ENCODE results near the gene ACYP2.

ACYP2 gene

DNA sequence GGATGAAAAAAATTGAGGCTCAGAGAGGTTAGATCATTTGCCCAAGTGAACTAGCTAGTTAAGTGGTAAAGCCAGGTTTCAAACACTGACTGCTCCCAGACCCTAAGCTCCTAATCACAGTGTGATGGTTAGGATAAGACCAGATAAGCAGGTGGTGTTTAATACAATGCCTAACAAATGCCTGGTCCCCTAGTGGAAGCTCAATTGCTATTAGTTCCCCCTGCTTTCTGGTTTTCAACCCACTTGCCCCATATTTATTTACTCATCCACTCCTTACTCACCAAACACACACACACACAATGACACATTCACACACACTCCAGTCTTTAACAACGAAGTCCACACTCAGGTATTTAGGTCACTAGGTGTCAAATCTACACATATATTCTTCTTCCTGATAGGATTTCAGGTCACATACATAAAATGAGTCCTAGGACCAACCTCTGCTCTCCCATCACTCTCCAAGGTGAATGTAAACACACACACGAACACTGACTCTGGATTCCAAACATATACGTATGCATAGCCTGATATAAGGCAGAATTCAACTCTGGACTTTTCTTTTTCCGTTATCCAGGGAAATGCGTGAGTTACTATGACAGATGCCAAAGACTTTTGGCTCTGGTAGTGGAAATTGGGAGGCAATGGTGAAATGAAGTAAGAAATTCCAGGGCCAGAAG lies 214.2 kb downstream of the ACYP2 start:
- DNase-seq (ENCODE audit: low spot score): no peak

DNA sequence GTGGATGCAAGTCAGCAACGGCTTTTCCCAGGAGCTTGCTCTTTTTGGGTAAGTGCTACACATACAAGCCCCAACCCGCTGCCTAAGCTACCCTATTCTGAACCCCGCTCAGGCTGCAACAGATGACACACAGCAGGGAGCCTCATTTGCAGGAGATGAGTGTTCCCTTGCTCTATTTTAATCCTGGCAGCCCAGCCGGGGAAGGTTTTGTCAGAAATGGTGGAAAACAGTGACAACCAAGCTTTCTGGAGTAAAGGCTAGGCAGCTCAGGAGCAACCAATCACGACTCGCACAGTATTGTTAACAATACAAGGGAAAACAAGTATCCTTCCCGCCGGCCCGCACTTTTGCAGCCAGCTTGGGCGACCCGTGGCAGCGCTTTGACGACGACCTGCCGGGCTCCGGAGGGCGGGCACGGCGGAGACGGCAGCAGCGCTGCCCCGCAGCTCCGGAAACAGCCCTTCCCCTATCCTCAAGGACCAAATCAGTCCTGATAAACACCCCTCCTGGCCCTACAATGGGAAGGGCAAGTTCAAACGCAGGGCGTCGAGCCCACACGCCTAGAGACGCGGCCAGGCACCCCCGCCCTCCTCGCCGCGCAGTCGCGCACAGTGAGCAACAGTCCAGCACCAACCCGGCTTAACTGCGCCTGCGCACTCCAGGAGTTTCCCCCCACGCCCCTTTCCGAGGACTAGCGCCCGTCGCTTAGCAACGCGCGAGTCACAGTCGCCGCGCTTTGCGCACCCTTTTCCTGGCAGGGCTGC lies 214.9 kb downstream of the ACYP2 start:
- DNase-seq (ENCODE audit: low spot score): peak; percentile 95

DNA sequence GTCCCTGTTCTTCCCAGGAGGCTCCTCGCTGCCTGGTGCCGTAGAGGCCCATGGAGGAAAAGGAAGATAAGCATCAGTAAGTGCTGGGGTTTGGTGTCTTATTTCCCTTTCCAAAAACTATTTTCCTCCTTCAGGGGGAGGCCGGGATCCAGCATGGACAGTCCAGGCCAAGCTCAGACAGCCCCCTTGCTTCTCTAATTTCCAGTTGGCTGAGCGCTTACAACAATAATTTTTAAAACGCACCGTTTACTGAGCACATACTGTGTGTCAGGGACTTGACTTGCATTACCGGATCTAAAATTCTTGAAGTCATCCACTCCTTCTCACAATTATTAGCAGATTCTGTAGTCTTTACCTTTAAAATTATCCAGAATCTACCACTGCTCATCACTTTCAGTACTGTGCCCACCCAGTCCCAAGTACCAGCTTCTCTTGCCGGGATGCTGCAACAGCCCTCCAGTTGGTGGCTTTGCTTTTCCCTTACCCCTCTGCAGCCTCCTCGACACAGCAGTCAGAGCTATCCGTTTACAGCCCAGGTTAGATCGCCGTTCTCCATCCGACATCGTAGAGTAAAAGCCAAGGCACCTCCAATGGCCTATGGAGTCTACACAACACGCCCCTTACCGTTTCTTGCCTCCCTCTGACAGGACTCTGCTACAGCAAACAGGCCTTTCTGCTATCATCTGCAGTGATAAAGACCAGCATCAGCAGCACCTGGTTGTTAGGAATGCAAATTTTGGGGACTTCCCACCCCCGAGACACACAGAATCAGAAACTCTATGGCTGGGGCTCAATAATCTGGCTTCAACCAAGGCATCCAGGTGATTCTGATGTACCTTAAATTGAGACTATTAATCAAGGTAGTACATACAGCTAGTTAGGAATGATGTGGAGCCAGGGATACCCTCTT lies 215.8 kb downstream of the ACYP2 start:
- no peak for DNase-seq (ENCODE audit: low spot score)

DNA sequence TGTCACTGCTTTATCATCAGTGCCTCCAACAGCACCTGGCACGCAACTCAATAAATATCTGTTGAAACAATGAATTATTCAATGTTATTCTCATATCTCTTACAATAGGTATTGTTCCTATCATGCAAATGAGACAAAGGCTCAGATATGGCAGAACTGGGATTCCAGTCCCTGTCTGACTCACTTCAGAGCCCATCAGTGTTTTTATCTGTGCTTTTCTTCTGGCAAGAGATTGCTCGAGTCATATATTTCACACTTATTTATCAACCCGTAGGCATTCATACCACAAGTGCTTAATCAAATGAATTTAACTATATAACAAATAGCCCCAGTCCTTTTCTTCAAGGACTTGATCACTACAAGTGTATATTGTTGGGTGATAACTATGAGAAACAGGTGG lies 217.0 kb downstream of the ACYP2 start:
- no peak for DNase-seq (ENCODE audit: low spot score)

DNA sequence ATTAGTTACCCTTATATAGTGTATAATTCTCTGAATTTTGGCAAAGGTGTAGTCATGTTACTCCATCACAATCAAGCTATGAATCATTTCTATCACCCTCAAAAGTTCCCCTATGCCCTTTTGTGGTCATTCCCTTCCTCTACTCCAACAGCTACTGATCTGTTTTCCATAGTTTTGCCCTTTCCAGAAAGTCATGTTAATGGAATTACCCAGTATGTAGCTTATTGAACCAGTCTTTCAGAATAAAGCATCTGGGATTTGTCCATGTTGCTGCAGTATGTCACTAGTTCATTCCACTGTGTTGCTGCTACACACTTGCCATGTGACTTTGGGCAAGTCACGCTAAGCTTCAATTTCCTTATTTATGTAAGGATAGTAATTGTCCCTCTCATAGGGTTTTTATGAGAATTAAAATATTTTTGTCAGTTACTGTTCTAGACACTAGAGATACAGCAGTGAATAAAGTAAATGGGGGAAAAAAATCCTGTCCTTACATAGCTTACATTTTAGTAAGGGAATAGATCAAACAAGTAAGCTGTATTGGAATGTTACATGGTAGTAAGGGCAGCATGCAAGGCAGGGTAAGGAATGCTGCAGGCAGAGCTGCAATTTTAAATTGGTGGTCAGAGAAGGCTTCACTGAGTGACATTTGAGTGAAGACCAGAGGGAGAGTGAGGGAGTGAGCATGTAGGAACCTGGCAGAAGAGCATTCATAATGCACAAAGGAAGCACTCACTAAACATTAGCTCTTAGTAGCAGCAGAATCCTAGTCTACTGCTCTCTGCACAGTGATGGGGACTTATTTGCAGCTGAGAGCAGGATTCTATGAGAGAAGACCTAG lies 220.9 kb downstream of the ACYP2 start:
- DNase-seq (ENCODE audit: low spot score): no peak

DNA sequence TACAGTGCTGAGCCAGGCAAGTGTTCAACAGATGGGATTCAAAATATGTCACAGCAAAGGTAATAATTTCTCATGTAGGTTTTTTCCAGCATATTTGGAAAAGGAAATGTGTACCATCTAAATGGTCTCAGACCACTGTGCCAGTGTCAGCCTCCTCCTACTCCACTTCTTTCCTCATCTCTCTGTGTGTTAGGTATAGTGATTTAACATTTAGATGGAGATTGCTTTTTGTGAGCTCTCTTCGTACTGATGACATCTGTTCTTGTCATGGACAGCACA lies 221.5 kb downstream of the ACYP2 start:
- no peak for DNase-seq (ENCODE audit: low spot score)

DNA sequence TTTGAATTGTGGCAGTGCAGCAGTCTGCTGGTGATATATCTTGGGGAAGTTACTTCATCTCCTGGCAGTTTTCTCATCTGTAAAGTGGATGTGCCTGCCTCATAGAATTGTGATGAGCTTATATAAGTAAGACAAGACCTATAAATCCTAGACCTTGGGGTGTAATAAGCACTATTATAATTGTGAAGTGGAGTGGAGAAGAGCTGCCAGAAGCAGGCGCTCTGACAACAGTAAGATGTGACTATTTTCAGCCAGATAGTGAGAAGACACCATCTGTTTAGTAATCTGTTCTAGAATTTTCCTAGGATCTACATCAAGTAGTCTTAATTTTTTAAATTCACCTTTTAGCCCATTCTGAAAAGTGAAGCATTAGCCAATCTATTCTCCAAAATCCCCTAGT lies 226.2 kb downstream of the ACYP2 start:
- peak; percentile 82 for DNase-seq (ENCODE audit: low spot score)

DNA sequence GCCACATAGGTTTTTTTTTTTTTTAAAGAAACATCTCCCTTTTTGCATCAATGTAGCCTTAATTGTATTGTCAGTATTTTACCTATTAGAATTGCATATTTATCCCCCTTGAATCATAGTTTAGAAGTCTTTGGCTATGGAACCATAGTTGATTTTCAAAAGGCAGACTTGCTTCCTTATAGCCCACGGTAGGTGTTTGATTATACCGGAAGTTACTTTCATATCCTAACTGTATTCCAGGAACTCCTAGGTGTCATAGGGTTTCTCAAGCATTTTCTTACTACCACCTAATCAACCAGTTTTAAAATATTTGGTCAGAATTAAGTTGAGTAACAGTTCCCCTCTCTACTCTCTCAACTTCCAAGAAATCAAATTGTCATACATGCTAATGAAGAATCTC lies 227.2 kb downstream of the ACYP2 start:
- no peak for DNase-seq (ENCODE audit: low spot score)

DNA sequence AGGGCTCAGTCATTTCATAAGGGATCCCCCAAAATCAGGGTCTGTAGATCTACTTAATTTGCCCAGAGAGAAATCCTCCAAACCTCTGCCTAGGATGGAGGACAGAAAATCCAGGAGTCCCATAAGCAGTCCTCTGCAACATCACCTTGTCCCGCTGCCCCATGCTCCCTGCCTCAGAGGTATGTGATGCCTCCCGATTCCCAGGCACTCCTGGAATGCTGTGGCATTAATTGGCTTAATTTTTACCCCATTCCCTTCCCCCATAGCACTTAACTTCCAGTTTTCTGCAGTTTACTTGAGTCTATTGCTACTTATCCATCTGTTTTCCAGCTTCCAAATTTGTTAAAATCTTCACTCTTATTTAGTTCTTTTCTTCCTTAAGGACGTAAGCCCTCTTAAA lies 232.2 kb downstream of the ACYP2 start:
- DNase-seq (ENCODE audit: low spot score): no peak

DNA sequence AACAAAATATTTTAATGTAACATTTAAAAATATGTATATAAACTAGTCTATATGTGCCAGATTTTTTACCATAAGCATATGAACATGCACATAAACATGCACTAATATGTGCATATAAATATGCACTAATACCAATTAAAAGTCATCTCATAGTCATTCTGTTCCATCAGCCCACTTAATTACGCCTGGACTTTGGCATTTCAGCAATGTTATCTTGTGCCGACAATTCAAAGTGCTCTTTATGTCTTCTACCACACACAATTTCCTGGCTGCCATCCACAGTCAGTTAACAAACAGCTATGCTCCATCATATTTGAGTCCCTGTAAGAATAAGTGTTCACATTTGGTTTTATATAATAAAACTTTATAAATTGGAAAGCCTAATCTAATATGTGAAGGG lies 233.2 kb downstream of the ACYP2 start:
- no peak for DNase-seq (ENCODE audit: low spot score)

DNA sequence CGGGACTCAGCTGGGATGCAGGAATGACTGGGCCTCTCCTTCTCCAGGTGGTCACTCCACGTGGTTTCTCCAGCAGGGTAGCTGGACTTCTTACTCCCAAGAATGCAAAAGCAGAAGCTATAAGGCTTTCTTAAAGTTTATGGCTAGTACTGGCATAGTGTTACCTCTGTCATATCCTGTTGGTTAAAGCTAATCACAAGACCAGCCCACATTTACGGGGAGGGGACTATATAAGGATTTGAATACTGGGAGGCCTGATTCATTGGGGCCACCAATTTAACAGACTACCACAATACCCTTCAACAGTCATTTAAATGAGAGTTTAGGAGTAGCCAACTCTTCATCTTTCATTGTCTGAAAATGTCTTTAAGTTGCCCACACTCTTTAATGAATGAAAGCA lies 235.0 kb downstream of the ACYP2 start:
- no peak for DNase-seq (ENCODE audit: low spot score)

DNA sequence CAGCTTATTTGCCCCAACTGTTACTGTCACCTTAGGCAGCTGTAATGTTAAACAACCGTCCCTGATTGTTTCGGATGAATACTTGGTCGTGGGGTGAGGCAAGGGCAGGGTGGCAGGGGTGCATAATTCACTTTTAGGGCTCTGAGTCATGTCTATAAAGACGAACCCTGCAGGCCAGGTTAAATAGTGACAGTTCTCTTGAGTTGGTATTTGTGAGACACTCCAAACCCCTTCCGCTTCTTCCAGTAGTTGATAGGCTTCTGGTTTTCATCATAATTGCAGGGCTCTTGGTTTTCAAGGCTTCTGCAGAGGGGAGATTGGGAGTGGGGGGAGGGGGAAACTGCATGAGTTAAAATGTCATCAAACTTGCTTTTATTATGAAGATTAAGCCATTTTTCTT lies 237.8 kb downstream of the ACYP2 start:
- DNase-seq (ENCODE audit: low spot score): no peak

All from pons (tissue), 1 donor.